Activated CD4-positive, alpha-beta T cell treated with anti-CD3 and anti-CD28 coated beads for 1 hour (primary cell): ENCODE results near the gene TMEM132C.

ENCODE experiments used
- DNase-seq: peaks from one replicate; pipeline ENCODE4 v3.0.0-alpha.2; 2020

The TMEM132C gene

GRCh38 chr12:128737292-128737966, 470.5 kb downstream of the TMEM132C start:
- no peak for DNase-seq

- DNase-seq = no peak
These were observed 476.9 kb downstream of the TMEM132C start for GRCh38 chr12:128743916-128744315.

- no peak for DNase-seq
These were observed 479.1 kb downstream of the TMEM132C start for GRCh38 chr12:128745772-128746689.

GRCh38 chr12:128747441-128747840, 480.5 kb downstream of the TMEM132C start:
- no peak for DNase-seq

GRCh38 chr12:128752386-128752785, 485.4 kb downstream of the TMEM132C start:
- no peak for DNase-seq

GRCh38 chr12:128753438-128753837, 486.5 kb downstream of the TMEM132C start:
- DNase-seq = no peak

- no peak for DNase-seq
These were observed 487.3 kb downstream of the TMEM132C start for GRCh38 chr12:128754275-128754674.

- DNase-seq = no peak
These were observed 488.6 kb downstream of the TMEM132C start for GRCh38 chr12:128755566-128755965.
